Measurements from ENCODE around the gene WNT5B. TPM values are rescaled to one million over a fixed set of nuclear protein-coding genes. Genes with fewer than 3 reads are reported as not detected.

The WNT5B gene
- total and polyA plus RNA-seq, 9 of the 15 experiments (the other 6 are each of a cell fraction or from before 2014, with no cell fraction given): 0.42 to 16.8 (median 5.4) TPM

- peaks cover 14% of the 10 kb centered on the region for H3K36me3 ChIP-seq (ENCODE audit: control insufficient read depth, insufficient read depth, low read length)
- peak within 1 kb of the TSS; percentile 83 for H2AFZ ChIP-seq (ENCODE audit: low read depth, low read length)
- in situ Hi-C loops (cut with MboI): no loop called here
- H3K9me1 ChIP-seq (ENCODE audit: control insufficient read depth, insufficient read depth, low read length): no peaks in the 10 kb centered on the region
- H3K9ac ChIP-seq (ENCODE audit: insufficient read depth in 1 of 2, low read depth in 2 of 2, low read length in 2 of 2): peak within 1 kb of the TSS; percentile 90 to 94
- intact Hi-C loops (cut with micrococcal nuclease): loop anchor here (2.0 kb wide), 1 partner anchor 30 kb away; no protein-coding TSS in a partner anchor
- peaks cover 17% of the 10 kb centered on the region; the same call in 1 of the 2 replicates for H4K20me1 ChIP-seq (replicated peaks; ENCODE audit: control insufficient read depth, insufficient read depth, low read length)
- ATAC-seq (peak; percentile 96), DNase-seq (ENCODE audit: extremely low read depth in 1 of 4, low spot score in 3 of 4) (peak; percentile 87 to 96 (median 92)), FAIRE-seq (peak; percentile 93)
- H3K79me2 ChIP-seq (ENCODE audit: control insufficient read depth, insufficient read depth, low read length): peaks cover 49% of the 10 kb centered on the region
- under 1% methylated on average over 25 of the region's 59 CpGs for WGBS (ENCODE audit: insufficient coverage, low coverage, missing lambda C conversion rate)
- peak within 1 kb of the TSS; percentile 95 for H3K4me3 ChIP-seq
- BruUV-seq (replicated peaks): no TSS peak
- H3K9me3 ChIP-seq (replicated peaks; ENCODE audit: control insufficient read depth, insufficient read depth, low read depth, low read length): no peaks in the 10 kb centered on the region
- CTCF ChIA-PET (ENCODE audit: low intra/inter-chr PET ratio): no interaction called here
- POLR2A ChIA-PET: interaction anchor here (0.5 to 2.0 kb wide), 11 partner anchors 8 to 190 kb away, joined by 3 to 20 read pairs (median 4); no protein-coding TSS in a partner anchor
- H3K27me3 ChIP-seq (ENCODE audit: control insufficient read depth in 2 of 2, insufficient read depth in 2 of 2, low read length in 2 of 2): no peaks in the 10 kb centered on the region
- peak within 1 kb of the TSS; percentile 91 for H3K4me2 ChIP-seq (ENCODE audit: insufficient read depth, low read length)
- H3K4me1 ChIP-seq (replicated peaks in 1 of 2; ENCODE audit: control insufficient read depth in 2 of 2, insufficient read depth in 2 of 2, low read length in 2 of 2): peaks cover 0 to 4% of the 10 kb centered on the region in 2 experiments; a peak in 3 of 5 replicates
- H3K27ac ChIP-seq (ENCODE audit: extremely low read depth, low read depth, low read length): peak within 1 kb of the TSS; percentile 92
- TF ChIP-seq SPI1 (IDR thresholded peaks at IDR 0.05; ENCODE audit: borderline replicate concordance, low read depth, low read length): no peak
- peak; percentile 34; the same call in 1 of the 2 replicates for TF ChIP-seq ATF7 (IDR thresholded peaks at IDR 0.05)
- peak; percentile 73; the same call in 1 of the 2 replicates for TF ChIP-seq HDAC2 (IDR thresholded peaks at IDR 0.05)
- TF ChIP-seq ESRRA (IDR thresholded peaks at IDR 0.05; ENCODE audit: borderline replicate concordance, low read depth): peak; percentile 64; the same call in 1 of the 2 replicates
- TF ChIP-seq ZNF274 (IDR thresholded peaks at IDR 0.05; ENCODE audit: borderline replicate concordance, low read depth, low read length): no peak
- TF ChIP-seq ATF6 (CRISPR knock-in tag; IDR thresholded peaks at IDR 0.05): no peak
- TF ChIP-seq MAFF (IDR thresholded peaks at IDR 0.05; ENCODE audit: low read length): no peak
- TF ChIP-seq GTF2B (IDR thresholded peaks at IDR 0.05; ENCODE audit: extremely low read depth, insufficient read length): peak; percentile 31
- peak; percentile 89 for TF ChIP-seq POLR2G (IDR thresholded peaks at IDR 0.05; ENCODE audit: low read depth, low read length)
- TF ChIP-seq U2AF1 (optimal IDR thresholded peaks at IDR 0.05; ENCODE audit: low read depth, low read length): no peak
- no peak for TF ChIP-seq IRF1 (CRISPR knock-in tag; IDR thresholded peaks at IDR 0.05; ENCODE audit: borderline replicate concordance)
- 0 out of 2 replicates have a peak, but pooled peaks have one; percentile 33 for TF ChIP-seq ETV5 (CRISPR knock-in tag; IDR thresholded peaks at IDR 0.05; ENCODE audit: low read depth)
- TF ChIP-seq MED1 (CRISPR knock-in tag; IDR thresholded peaks at IDR 0.05; ENCODE audit: borderline replicate concordance): no peak
- no peak for TF ChIP-seq MLX (CRISPR knock-in tag; conservative IDR thresholded peaks at IDR 0.05)
- TF ChIP-seq ZFP36 (IDR thresholded peaks at IDR 0.05; ENCODE audit: low read depth, low read length, partially characterized antibody): no peak
- TF ChIP-seq E2F5 (CRISPR knock-in tag; IDR thresholded peaks at IDR 0.05): no peak
These were observed 61.6 kb downstream of the WNT5B start, which contains the start of gene ADIPOR2 for GRCh38 chr12:1690578-1691122. ADIPOR2 (plus strand) TSS chr12:1691070; CDS start chr12:1754344, 63,274 bp downstream.

All from K562 (cell line).